Kidney glomerular epithelial cell (primary cell): Measurements from ENCODE around the gene UBAP1L.
"Not testable (repeated sequence)": the region's sequence is repeated elsewhere in the genome, so short reads cannot be mapped to it uniquely, and the experiment has no call there.

ENCODE experiments used
- DNase-seq: peaks from one replicate; lab custom pipeline; 2025; lab: John Stamatoyannopoulos, UW

Gene UBAP1L

GRCh38 chr15:65099801-65100200 is 15.2 kb downstream of the UBAP1L start:
- not testable (repeated sequence) for DNase-seq

DNA sequence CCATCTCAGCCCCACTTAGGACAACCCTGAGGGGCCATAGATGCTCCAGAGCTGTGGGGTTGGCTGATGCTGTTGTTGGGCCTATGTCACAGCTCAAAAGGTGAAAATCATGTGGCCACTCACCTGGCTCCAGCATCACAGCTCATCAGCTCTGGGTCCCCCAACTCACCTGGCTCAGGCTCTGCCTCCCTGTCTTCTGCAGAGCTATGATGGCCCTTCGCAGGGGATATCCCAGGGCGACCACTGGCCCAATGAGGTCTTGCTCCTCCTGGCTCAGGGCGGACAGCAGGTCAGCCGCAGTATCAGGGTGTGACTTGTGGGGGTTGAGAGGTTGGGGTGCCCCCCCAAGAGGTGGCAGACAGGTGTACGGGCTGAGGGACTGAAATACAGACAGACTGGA is 15.7 kb downstream of the UBAP1L start:
- DNase-seq = no peak

DNA sequence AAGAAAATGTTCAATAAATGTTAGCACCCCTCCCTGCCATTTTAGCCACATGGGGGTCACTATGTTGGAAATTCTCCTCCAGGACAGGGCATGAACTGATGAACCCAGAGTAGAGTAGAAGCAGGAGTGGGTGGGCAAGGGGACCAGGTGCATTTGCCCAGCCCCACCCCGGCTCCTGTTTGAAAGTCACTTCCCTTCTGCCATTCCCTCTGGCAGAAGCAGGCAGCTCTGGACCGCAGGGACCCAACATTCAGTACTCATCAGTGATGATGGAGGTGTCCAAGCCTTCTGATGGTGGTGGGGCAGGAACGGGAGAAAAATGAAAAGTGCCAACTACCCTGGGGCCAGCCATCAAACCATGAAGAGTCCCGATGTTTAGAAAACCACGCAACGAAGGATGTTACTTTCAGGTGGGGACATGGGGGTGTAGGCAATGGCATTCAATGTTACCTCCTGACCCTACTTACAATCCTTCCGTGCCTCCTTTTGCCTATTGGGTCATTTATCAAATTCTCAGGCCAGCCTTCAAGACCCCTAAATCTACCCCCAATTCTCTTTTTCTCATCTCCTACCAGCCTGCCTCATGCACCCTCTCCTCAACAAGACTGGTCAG is 17.2 kb downstream of the UBAP1L start:
- no peak for DNase-seq

DNA sequence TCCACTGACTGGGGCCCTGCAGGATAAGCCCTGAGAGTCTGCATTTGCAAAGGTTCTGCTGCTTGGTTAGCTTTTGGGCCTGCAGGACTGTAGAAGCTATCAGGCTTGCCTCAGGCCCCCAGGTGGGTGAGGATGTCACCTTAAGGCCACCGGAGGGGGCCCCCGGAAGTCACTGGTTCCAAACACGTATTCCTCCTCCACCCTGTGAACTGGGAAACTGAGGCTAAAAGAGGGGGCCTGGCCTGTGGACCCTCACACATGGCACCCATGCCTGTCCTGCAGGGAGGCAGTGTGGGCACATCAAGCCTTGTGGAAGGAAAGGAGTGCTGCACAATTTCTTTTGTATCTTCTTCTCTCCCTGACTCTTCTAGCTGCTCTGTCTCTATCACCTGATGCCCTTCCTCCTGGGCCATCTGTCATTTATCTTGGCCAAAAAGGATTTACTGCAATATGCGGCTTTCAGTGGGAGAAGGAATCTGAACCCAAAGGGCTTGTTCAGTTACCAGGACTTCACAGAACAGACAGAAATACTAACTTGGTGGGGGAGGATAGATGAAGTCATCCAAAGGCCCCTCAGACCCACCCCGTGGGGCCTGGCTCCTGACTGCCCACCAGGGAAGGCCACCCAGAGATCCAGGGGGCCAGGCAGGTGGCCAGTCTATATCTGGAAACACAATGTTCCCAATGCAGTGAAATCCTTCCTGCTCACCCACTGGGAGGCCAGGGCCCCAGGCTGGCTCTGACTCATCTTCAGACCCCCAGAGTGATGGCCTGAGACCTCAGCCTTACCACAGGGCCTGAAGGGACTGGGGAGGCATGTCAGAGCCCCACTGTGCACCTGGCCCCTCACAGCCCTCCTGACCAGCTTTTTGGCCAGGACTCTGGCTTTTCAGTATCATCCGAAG is 18.3 kb downstream of the UBAP1L start:
- DNase-seq = no peak

GRCh38 chr15:65095747-65096104 is 19.3 kb downstream of the UBAP1L start:
- DNase-seq = no peak

GRCh38 chr15:65095011-65095746 is 19.8 kb downstream of the UBAP1L start:
- no peak for DNase-seq

- DNase-seq = no peak
Observed at GRCh38 chr15:65094294-65094995, 20.6 kb downstream of the UBAP1L start.

DNA sequence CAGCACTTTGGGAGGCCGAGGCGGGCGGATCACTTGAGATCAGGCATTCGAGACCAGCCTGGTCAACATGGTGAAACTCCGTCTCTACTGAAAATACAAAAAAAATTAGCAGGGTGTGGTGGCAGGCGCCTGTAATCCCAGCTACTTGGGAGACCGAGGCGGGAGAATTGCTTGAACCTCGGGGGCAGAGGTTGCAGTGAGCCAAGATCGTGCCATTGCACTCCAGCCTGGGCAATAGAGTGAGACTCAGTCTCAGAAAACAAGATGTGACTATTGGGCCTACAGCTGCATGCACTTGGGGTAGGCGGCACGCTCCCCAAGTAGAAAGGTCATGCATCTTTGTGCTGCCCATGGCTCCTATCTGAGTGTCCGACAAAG is 21.2 kb downstream of the UBAP1L start:
- DNase-seq = not testable (repeated sequence)

DNA sequence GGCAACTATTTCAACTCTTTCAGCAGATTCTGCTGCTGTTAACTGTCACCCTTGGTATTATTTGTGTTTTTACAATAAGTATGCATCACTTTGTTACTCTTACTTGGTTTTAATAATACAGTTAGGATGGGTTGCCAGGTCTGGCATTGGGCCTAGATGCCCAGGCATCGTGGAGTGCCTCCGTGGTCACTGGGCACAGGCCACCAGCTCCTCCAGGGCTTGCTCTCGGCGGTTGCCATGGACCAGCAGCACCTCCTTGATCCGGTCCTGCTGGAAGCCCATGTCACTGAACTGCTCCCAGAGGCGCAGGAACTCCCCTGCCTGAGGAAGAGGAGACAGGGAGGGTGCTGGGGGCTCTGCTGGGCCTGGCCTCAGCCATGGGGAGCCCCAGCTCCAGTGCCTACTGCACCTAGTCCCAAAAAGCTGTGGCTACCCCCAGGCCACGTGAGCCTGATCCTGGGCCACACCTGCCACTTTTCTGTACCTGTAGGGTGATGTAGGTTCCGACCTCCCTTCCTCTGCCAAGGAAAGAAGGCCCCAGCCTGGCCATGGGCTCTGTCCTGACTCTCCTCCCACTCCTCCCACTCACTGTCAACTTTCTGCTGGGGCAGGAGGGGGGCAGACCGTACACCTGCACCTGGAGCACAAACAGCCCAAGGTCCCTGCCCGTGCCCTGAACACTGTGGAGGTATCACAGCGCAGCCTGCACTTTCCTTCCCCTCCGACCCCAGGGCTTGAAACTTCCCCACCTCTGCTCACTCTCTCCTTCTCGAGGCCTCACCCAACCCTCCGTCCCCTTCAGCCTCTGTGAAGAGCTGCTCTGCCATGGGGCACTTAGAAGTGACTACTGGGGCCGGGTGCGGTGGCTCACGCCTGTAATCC is 21.8 kb downstream of the UBAP1L start:
- no peak for DNase-seq

GRCh38 chr15:65091946-65092770 is 22.8 kb downstream of the UBAP1L start:
- DNase-seq = no peak

DNA sequence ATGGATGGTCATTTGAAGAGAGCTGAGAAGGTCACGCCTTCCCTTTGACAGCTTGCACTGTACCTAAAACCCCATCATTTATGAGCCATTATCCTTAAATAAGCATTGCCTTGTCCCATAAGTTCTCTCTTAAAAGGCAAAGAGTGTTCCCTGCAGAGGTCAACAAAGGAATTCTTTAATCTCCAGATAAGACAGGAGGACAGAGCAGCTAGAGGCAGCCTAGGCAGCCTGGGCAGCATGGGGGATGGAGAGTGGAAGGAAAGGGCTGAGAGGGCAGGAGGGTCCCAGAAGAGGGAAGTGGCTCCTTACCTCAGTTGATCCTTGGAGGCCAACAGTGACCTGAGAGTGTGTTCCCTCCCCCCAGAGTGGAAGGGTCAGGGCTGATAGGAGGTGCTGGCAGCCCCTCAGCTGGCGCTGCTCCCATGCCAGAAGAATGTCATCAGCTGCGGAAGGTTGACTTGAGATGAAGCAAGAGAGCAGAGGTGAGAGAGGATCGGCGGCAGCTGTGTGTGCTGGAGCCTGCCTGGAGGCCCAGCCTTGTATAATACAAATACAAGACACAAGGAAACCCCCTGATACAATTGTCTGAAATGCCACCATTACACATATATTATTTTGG is 25.7 kb downstream of the UBAP1L start:
- DNase-seq = no peak

- DNase-seq = no peak
Observed at GRCh38 chr15:65088643-65089021, 26.4 kb downstream of the UBAP1L start.

- DNase-seq = no peak
Observed at GRCh38 chr15:65087873-65088642, 26.9 kb downstream of the UBAP1L start.

DNA sequence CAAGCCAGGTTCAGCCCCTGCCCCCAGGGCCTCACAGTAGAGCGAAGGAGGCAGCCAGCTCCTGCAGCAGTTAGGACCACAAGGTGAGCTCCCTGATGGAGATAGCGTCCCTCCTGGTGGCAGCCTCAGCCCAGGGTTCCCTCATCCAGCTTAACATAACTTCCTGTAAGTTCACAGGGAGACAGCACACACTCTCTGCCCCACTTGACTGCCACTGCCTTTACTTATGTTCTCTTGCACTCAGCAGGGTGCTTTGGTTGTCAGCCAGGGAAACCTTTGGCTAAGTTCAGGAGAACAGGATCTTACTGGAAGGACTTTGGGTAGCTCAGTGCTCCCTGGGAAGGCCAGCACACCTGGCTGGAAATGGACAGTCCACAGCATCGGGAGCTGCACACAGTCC is 27.6 kb downstream of the UBAP1L start:
- no peak for DNase-seq

DNA sequence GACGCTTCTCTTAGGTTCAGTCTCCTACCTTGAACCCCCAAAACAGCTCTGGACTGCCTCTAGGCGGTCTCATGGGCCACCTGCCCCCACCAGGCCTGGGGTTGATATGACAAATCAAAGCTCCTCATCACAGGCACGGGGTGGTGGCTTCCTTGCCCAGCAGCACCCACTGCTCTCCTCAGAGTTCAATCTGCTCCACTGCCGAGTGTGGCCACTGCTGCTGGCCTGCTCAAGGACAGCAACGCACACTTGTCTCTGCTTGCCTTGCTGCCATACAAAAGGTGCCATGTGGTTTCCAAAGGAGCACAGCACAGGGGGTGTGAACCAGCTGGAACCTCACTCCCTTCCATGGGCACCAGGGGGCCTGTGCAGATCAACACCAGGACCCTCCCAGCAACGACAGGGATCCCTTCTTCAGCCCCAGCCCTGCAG is 28.3 kb downstream of the UBAP1L start:
- no peak for DNase-seq

DNA sequence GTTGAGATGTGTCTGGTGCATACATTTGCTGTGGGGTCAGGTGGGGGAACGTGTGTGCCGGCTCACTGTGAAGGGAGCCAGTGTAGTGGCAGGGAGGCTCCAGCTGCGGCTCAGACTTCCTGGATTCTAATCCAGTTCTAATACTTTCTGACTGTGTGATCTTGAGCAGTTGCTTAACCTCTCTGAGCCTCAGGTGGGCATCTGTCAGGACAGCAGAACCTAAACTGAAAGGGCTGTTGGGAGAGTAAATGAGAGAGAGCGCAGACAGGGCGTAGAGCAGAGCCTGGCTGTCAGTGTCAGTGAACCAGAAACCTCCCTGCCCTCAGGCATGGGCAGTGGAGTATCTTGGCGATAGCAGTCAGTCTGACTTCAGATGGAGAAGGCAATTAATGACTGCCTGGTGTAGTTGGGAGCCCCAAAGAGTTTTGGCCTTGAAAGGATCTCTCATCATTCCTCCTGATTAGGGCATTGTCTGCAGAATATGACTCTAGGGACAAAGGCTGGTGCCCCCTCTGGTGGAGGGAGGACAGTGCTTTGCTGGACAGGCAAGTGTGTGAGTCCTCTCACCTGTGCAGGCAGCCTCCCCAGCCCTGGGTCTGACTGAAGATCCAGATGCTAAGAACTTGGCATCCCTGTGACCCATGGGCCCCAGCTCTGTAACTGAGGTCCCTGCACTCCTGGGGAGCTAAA is 28.9 kb downstream of the UBAP1L start:
- DNase-seq = peak; percentile 12

- DNase-seq = no peak
Observed at GRCh38 chr15:65085207-65085753, 29.7 kb downstream of the UBAP1L start.

DNA sequence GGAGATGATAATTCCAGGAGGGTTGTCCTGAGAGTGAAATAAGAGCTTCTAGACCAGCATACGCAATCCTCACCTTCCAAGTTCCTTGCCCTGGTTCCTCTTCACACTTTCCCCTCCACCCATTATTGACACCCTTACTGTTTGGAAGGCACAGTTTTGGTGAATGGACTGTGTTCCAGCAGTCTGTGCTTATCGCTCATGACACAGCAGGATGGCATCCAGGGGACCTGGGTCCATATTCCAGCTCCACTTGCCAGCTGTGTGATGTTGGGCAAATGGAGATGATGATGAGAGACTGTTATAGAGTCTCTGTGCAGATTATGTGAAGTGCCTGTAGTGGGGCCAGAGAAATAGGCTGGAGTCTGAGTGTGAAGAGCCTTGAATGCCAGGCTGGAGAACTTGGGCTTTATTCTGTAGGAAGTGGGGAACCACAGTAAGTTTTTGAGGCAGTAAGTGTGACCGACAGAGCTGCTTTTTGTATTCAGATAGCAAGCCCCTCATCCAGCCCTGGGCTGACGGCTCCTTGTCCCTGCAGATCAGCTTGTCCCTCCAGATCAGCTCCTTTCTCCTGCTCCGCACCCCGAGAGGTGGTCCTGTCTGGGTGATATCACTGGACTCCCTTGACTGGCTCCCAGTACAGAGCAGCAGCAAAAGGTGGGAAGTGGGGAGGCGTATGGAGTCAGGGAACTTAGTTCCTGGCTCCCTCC is 30.3 kb downstream of the UBAP1L start:
- DNase-seq = peak; percentile 34
